Mammary epithelial cell (primary cell): Measurements from ENCODE around the gene ATOH8.

ENCODE experiments used
- EZH2 ChIP-seq: IDR thresholded peaks from 2 replicates; pipeline ENCODE4 v1.6.1; 2012; ENCODE audit warnings: low read length, inconsistent platforms, borderline replicate concordance
- TF ChIP-seq, protein P1 (sequence below), 2 donors: IDR thresholded peaks in 1 of 2; conservative IDR thresholded peaks in 1 of 2; 2 replicates each; pipeline ENCODE4 v1.5.1; 2011 to 2012; ENCODE audit warnings: inconsistent platforms in 2 of 2, low read length in 2 of 2, mild to moderate bottlenecking in 2 of 2, control low read depth in 1 of 2, low read depth in 1 of 2; ENCODE audit not compliant: insufficient read depth in 1 of 2; ENCODE audit errors: extremely low read depth in 1 of 2

DNA sequence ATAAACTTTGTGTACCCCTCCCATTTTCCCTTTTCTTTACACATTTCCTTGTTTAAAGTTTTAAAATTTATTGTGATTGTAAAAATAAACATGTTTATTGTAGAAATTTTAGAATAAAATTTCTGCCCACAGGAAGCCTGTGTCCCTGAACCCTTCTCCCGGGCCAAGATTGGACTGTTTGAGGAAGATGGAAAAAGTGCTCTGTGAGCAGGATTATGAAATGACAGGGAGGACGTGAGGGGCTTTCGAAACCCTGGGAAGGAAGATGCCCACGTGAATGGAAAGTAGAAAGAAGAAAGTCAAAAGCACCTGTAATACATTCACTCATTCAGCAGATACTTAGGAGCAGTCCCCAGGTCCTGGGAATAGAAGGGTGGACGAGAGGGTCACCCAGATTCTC is 25.4 kb upstream of the ATOH8 start:
- TF ChIP-seq, protein P1, sequence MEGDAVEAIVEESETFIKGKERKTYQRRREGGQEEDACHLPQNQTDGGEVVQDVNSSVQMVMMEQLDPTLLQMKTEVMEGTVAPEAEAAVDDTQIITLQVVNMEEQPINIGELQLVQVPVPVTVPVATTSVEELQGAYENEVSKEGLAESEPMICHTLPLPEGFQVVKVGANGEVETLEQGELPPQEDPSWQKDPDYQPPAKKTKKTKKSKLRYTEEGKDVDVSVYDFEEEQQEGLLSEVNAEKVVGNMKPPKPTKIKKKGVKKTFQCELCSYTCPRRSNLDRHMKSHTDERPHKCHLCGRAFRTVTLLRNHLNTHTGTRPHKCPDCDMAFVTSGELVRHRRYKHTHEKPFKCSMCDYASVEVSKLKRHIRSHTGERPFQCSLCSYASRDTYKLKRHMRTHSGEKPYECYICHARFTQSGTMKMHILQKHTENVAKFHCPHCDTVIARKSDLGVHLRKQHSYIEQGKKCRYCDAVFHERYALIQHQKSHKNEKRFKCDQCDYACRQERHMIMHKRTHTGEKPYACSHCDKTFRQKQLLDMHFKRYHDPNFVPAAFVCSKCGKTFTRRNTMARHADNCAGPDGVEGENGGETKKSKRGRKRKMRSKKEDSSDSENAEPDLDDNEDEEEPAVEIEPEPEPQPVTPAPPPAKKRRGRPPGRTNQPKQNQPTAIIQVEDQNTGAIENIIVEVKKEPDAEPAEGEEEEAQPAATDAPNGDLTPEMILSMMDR (conservative IDR thresholded peaks at IDR 0.05 in 1 of 2, IDR thresholded peaks at IDR 0.05 in 1 of 2; ENCODE audit: extremely low read depth in 1 of 2, insufficient read depth in 1 of 2, low read depth in 1 of 2, low read length in 2 of 2), result no peak
- no peak for TF ChIP-seq EZH2
